Gastrocnemius medialis (tissue), 4 donors: ENCODE data around the gene FIP1L1. TPM values are rescaled to one million over a fixed set of nuclear protein-coding genes. Genes with fewer than 3 reads are reported as not detected.

Experiments
- ATAC-seq, 2 donors: fragments of 150-250 bp; one replicate each; pipeline ENCODE4 v1.9.1; 2016
- DNase-seq, 2 donors: peaks; one replicate each; pipeline ENCODE4 v3.0.0-alpha.2; 2019
- H3K27ac ChIP-seq, 4 donors: fragments of 200-600 bp; sonication (generic); 1 replicate in 1 of 4; 2 replicates in 3 of 4; pipeline ENCODE4 v1.5.1; 2016 to 2018; ENCODE audit warnings: mild to moderate bottlenecking in 2 of 4, moderate library complexity in 1 of 4
- H3K27me3 ChIP-seq, 3 donors: fragments of 200-600 bp; sonication (generic) in 2 of 3; 1 replicate in 1 of 3; 2 replicates in 2 of 3; pipeline versions ENCODE4 v1.5.1 to v1.6.0; 2016 to 2019; ENCODE audit warnings: mild to moderate bottlenecking in 1 of 3, moderate library complexity in 1 of 3
- H3K36me3 ChIP-seq, 2 donors: fragments of 200-600 bp; sonication (generic) in 1 of 2; one replicate each; pipeline ENCODE4 v1.5.1; 2017 to 2018
- H3K4me1 ChIP-seq, 2 donors: fragments of 200-600 bp; sonication (generic) in 1 of 2; one replicate each; pipeline ENCODE4 v1.5.1; 2016 to 2017; ENCODE audit warnings: mild to moderate bottlenecking in 2 of 2
- H3K4me3 ChIP-seq, 4 donors: fragments of 200-600 bp; sonication (generic) in 3 of 4; 1 replicate in 1 of 4; 2 replicates in 3 of 4; pipeline ENCODE4 v1.5.1; 2016 to 2019; ENCODE audit warnings: mild to moderate bottlenecking in 2 of 4
- H3K9me3 ChIP-seq, 3 donors: fragments of 200-600 bp; sonication (generic) in 2 of 3; 1 replicate in 1 of 3; 2 replicates in 2 of 3; pipeline ENCODE4 v1.5.1; 2016 to 2019
- POLR2A ChIP-seq, 2 donors: fragments of 450-650 bp; IDR thresholded peaks; one replicate each; pipeline ENCODE4 v1.6.1; 2017; ENCODE audit warnings: antibody characterized with exemption in 2 of 2, mild to moderate bottlenecking in 2 of 2, moderate library complexity in 2 of 2
- in situ Hi-C, 4 donors: fragments of 200-750 bp; cut with MboI; loops; one replicate each; pipeline versions ENCODE4 v1.15.0 to v1.8.0; 2017; ENCODE audit warnings: low sequenced_read_pairs in 4 of 4
- intact Hi-C: fragments of 100-400 bp; cut with DNase I; formaldehyde crosslinking; loops from one replicate; pipeline ENCODE4 v1.15.1; 2023; ENCODE audit warnings: low total_unique reads
- total RNA-seq, 4 donors: library from RNA; depleted of rRNA; stranded (reverse); fragments of >200 nt; gene quantifications; one replicate each; pipeline versions ENCODE4 v1.1.0 to v1.2.3, GENCODE V29; 2016
- TF ChIP-seq, protein P1 (sequence below), 5 experiments: fragments of 450-650 bp in 3 of 5; fragments of 200-600 bp in 2 of 5; sonication (generic) in 2 of 5; IDR thresholded peaks in 4 of 5; conservative IDR thresholded peaks in 1 of 5; 1 replicate in 4 of 5; 2 replicates in 1 of 5; pipeline ENCODE4 v1.5.1; 2016 to 2019; ENCODE audit warnings: antibody characterized with exemption in 5 of 5, mild to moderate bottlenecking in 3 of 5, moderate library complexity in 3 of 5

FIP1L1 gene
- total RNA-seq, 4 donors from 2014 or later, result 26.7 to 36.6 (median 31.1) TPM

DNA sequence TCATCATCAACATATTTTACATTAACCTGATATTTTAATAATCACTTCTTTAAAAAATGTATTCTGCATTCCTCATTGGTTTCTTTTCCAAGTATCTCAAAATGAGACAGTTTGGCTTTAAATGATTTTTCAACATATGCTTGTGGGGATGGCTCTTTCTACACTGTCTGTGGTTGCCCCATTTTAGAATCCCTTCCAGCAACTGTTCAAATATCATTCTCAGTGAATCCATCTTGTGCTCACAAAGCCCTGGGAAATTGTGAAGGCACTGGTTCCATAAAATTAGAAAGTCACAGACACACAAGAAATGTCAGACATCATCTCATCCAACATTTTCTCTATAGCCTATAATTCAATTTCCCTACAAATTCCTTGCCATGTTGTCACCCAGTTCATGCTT, 110.3 kb downstream of the FIP1L1 start:
- intact Hi-C loops (no loop called here), in situ Hi-C loops (loop anchor here in 2 of 4 donors (25.0 kb wide), 2 partner anchors 300 to 725 kb away; no protein-coding TSS in a partner anchor)
- no peaks in the 10 kb centered on the region for H3K9me3 ChIP-seq
- peaks cover 5 to 11% of the 10 kb centered on the region in 2 donors for H3K4me1 ChIP-seq
- no peaks in the 10 kb centered on the region for H3K27me3 ChIP-seq
- DNase-seq, result no peak
- ATAC-seq, result no peak
- H3K4me3 ChIP-seq, result no peak overlapping the region
- no peak overlapping the region for H3K27ac ChIP-seq
- H3K36me3 ChIP-seq, result no peaks in the 10 kb centered on the region
- TF ChIP-seq, protein P1, sequence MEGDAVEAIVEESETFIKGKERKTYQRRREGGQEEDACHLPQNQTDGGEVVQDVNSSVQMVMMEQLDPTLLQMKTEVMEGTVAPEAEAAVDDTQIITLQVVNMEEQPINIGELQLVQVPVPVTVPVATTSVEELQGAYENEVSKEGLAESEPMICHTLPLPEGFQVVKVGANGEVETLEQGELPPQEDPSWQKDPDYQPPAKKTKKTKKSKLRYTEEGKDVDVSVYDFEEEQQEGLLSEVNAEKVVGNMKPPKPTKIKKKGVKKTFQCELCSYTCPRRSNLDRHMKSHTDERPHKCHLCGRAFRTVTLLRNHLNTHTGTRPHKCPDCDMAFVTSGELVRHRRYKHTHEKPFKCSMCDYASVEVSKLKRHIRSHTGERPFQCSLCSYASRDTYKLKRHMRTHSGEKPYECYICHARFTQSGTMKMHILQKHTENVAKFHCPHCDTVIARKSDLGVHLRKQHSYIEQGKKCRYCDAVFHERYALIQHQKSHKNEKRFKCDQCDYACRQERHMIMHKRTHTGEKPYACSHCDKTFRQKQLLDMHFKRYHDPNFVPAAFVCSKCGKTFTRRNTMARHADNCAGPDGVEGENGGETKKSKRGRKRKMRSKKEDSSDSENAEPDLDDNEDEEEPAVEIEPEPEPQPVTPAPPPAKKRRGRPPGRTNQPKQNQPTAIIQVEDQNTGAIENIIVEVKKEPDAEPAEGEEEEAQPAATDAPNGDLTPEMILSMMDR (IDR thresholded peaks at IDR 0.05 in 4 of 5, conservative IDR thresholded peaks at IDR 0.05 in 1 of 5), result no peak
- no peak for TF ChIP-seq POLR2A (IDR thresholded peaks at IDR 0.05)

GRCh38 chr4:53489279-53489889, 111.9 kb downstream of the FIP1L1 start:
- Histone ChIP-seq H3K4me3 (no peak overlapping the region), H3K9me3 (no peaks in the 10 kb centered on the region), H3K27me3 (no peaks in the 10 kb centered on the region), H3K36me3 (no peaks in the 10 kb centered on the region), H3K27ac (no peak overlapping the region), H3K4me1 (peaks cover 5 to 11% of the 10 kb centered on the region in 2 donors)
- intact Hi-C loops (no loop called here), in situ Hi-C loops (loop anchor here in 2 of 4 donors (25.0 kb wide), 2 partner anchors 302 to 723 kb away; no protein-coding TSS in a partner anchor)
- DNase-seq (no peak), ATAC-seq (no peak)
- no peak for TF ChIP-seq POLR2A (IDR thresholded peaks at IDR 0.05)
- TF ChIP-seq, protein P1 (IDR thresholded peaks at IDR 0.05 in 4 of 5, conservative IDR thresholded peaks at IDR 0.05 in 1 of 5), result no peak

DNA sequence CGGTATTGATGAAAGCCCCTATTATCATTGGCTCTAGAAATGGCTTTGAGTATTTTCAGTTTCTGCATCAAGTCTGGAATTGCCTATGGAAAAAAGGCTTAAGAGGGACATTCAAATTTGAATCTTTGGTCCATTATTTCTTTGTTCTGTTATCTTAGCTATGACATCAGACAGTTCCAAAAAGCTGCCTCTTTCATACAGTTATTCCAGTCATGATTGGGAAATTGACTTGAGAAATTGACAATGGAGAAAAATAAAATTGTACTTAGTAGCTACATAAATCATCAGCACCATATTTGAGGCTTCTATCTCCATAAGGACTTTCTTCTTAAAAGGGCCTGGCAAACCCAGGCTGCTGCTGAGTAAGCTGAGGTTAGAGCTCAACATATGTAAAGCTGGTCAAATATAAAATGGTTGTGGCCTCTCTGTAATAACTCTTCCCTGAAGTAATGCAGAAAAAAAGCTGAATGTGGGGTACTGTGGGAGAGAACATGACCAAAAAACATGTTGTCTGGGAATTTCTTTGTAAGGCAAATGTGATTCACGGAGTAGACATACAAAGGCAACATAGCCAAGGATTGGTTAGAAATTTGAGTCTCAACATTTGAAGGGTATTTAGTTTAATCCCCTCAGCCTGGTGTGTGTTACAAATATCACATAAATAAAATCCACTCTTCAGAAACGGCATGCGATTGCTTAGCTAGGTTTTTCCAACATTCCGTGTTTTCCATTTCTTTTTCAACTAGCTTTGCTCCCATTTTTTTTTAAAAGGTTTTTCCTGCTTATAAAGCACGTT, 112.9 kb downstream of the FIP1L1 start:
- DNase-seq (no peak), ATAC-seq (no peak)
- intact Hi-C loops, result loop anchor here (10.0 kb wide), 1 partner anchor 214 kb away; no protein-coding TSS in a partner anchor
- Histone ChIP-seq H3K27me3 (no peaks in the 10 kb centered on the region), H3K36me3 (no peaks in the 10 kb centered on the region), H3K4me1 (peaks cover 5 to 11% of the 10 kb centered on the region in 2 donors), H3K4me3 (no peak overlapping the region), H3K9me3 (no peaks in the 10 kb centered on the region), H3K27ac (peak overlapping the region in 1 of 4 donors; percentile 3)
- in situ Hi-C loops, result loop anchor here in 3 of 4 donors (10.0 to 25.0 kb wide), 3 partner anchors 303 to 734 kb away; partner anchors contain the start of gene PDGFRA (in 1 of the 3)
- no peak for TF ChIP-seq POLR2A (IDR thresholded peaks at IDR 0.05)
- TF ChIP-seq, protein P1 (IDR thresholded peaks at IDR 0.05 in 4 of 5, conservative IDR thresholded peaks at IDR 0.05 in 1 of 5), result no peak

DNA sequence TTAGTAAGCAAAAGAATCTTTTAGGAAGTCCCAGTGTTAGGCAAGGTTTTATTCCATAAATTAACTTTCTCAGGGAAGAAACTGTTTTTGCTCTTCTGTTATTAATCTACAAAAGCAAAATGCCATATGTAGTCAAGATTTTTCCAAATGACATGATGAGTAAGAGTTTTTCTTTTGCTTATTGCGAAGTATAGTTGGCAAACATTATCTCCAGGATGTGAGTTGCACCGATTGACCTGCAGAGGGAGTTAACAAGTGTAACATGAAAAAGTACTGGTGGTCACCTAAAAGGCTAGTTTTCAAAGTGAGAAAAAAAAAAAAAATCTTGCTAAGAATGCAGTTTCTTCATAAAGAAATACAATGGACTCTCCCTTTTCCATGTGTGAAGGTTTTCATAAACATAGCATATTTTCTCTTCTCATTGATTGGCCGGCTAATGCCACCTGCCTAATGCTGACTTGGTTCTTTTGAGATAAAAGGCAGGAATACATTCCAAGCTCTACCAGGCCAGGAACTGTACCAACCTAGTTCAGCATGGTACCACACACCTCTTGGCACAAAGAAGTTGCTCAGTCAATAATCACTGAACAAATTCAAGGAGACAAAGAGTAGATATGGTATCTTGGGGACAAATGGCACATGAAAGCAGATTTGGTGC, 113.7 kb downstream of the FIP1L1 start:
- in situ Hi-C loops, result loop anchor here in 3 of 4 donors (10.0 to 25.0 kb wide), 3 partner anchors 304 to 734 kb away; partner anchors contain the start of gene PDGFRA (in 1 of the 3)

More for the DNA sequence above, 113.7 kb downstream of the FIP1L1 start:
- no peaks in the 10 kb centered on the region for H3K36me3 ChIP-seq
- intact Hi-C loops, result loop anchor here (1.0 to 10.0 kb wide), 2 partner anchors 214 to 743 kb away; no protein-coding TSS in a partner anchor
- no peaks in the 10 kb centered on the region for H3K9me3 ChIP-seq
- H3K4me3 ChIP-seq, result no peak overlapping the region
- ATAC-seq (peak; percentile 68 to 81), DNase-seq (peak in 1 of 2 donors; percentile 48)
- peaks cover 5 to 11% of the 10 kb centered on the region in 2 donors for H3K4me1 ChIP-seq
- no peaks in the 10 kb centered on the region for H3K27me3 ChIP-seq
- TF ChIP-seq, protein P1 (IDR thresholded peaks at IDR 0.05 in 4 of 5, conservative IDR thresholded peaks at IDR 0.05 in 1 of 5), result peak; percentile 30 to 62 (median 50)
- no peak for TF ChIP-seq POLR2A (IDR thresholded peaks at IDR 0.05)
- H3K27ac ChIP-seq, result peak overlapping the region in 1 of 4 donors; percentile 3
